NB4 (cell line): ENCODE results near the gene SLC26A9.

Source experiments
- CTCF ChIP-seq: IDR thresholded peaks from one replicate; pipeline ENCODE4 v1.5.1; 2012; ENCODE audit warnings: low read depth, low read length
- POLR2A ChIP-seq: IDR thresholded peaks from 2 replicates; pipeline ENCODE4 v1.6.1; 2011; ENCODE audit warnings: mild to moderate bottlenecking; ENCODE audit not compliant: insufficient read length; ENCODE audit errors: extremely low read depth

GRCh38 chr1:205913451-205914154 is 29.7 kb downstream of the SLC26A9 start:
- TF ChIP-seq CTCF = no peak
- no peak for TF ChIP-seq POLR2A
